ENCODE data around the gene CHST12. TPM values are rescaled to one million over a fixed set of nuclear protein-coding genes. Genes with fewer than 3 reads are reported as not detected.
A peak's percentile ranks its signal among the peaks of the same experiment; 100 is the strongest.

The CHST12 gene
- total RNA-seq, 1 donor from 2014 or later, result 18.5 TPM

DNA sequence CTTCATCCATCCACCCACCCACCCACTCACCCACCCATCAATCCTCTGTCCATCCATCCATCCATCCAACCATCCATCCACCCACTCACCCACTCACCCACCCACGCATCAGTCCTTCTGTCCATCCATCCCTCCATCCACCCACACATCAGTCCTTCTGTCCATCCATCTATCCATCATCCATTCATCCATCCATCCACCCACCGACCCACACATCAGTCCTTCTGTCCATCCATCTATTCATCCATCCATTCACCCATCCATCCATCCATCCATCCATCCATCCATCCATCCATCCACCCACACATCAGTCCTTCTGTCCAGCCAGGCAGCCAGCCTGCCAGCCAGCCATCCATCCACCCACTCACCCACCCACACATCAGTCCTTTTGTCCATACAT lies 88.6 kb downstream of the CHST12 start:
- Histone ChIP-seq H3K27me3 (ENCODE audit: insufficient read depth, low read length) (no peaks in the 10 kb centered on the region), H3K79me2 (ENCODE audit: insufficient read depth, low read length) (no peaks in the 10 kb centered on the region), H3K9me3 (ENCODE audit: insufficient read depth, low read depth, low read length) (no peaks in the 10 kb centered on the region), H3K4me2 (ENCODE audit: low read length) (no peak overlapping the region), H3K27ac (ENCODE audit: low read depth, low read length) (no peak overlapping the region), H3K9ac (ENCODE audit: low read length) (no peak overlapping the region), H3K4me1 (ENCODE audit: insufficient read depth, low read length) (peaks cover 7% of the 10 kb centered on the region), H4K20me1 (ENCODE audit: insufficient read depth, low read length) (no peaks in the 10 kb centered on the region), H3K4me3 (ENCODE audit: insufficient read depth, low read depth, low read length) (no peak overlapping the region), H3K36me3 (ENCODE audit: insufficient read depth, low read length) (no peaks in the 10 kb centered on the region), H2AFZ (ENCODE audit: low read depth, low read length) (no peak overlapping the region)
- no peak for TF ChIP-seq EZH2 (IDR thresholded peaks at IDR 0.05; ENCODE audit: insufficient read depth, low read length)
- TF ChIP-seq, protein P1, sequence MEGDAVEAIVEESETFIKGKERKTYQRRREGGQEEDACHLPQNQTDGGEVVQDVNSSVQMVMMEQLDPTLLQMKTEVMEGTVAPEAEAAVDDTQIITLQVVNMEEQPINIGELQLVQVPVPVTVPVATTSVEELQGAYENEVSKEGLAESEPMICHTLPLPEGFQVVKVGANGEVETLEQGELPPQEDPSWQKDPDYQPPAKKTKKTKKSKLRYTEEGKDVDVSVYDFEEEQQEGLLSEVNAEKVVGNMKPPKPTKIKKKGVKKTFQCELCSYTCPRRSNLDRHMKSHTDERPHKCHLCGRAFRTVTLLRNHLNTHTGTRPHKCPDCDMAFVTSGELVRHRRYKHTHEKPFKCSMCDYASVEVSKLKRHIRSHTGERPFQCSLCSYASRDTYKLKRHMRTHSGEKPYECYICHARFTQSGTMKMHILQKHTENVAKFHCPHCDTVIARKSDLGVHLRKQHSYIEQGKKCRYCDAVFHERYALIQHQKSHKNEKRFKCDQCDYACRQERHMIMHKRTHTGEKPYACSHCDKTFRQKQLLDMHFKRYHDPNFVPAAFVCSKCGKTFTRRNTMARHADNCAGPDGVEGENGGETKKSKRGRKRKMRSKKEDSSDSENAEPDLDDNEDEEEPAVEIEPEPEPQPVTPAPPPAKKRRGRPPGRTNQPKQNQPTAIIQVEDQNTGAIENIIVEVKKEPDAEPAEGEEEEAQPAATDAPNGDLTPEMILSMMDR (IDR thresholded peaks at IDR 0.05; ENCODE audit: insufficient read depth, low read depth, low read length), result no peak
- Mint-ChIP-seq H3K27ac (ENCODE audit: unreplicated experiment) (no peak overlapping the region), H3K9me3 (ENCODE audit: unreplicated experiment) (peaks cover 1% of the 10 kb centered on the region), H3K4me3 (ENCODE audit: unreplicated experiment) (no peak overlapping the region), H3K4me1 (ENCODE audit: low read depth, unreplicated experiment) (peaks cover 2% of the 10 kb centered on the region), H3K27me3 (ENCODE audit: low read depth, unreplicated experiment) (peaks cover 12% of the 10 kb centered on the region), H3K36me3 (ENCODE audit: low read depth, unreplicated experiment) (no peaks in the 10 kb centered on the region)
- DNase-seq (ENCODE audit: low read depth) (no peak), FAIRE-seq (no peak)

DNA sequence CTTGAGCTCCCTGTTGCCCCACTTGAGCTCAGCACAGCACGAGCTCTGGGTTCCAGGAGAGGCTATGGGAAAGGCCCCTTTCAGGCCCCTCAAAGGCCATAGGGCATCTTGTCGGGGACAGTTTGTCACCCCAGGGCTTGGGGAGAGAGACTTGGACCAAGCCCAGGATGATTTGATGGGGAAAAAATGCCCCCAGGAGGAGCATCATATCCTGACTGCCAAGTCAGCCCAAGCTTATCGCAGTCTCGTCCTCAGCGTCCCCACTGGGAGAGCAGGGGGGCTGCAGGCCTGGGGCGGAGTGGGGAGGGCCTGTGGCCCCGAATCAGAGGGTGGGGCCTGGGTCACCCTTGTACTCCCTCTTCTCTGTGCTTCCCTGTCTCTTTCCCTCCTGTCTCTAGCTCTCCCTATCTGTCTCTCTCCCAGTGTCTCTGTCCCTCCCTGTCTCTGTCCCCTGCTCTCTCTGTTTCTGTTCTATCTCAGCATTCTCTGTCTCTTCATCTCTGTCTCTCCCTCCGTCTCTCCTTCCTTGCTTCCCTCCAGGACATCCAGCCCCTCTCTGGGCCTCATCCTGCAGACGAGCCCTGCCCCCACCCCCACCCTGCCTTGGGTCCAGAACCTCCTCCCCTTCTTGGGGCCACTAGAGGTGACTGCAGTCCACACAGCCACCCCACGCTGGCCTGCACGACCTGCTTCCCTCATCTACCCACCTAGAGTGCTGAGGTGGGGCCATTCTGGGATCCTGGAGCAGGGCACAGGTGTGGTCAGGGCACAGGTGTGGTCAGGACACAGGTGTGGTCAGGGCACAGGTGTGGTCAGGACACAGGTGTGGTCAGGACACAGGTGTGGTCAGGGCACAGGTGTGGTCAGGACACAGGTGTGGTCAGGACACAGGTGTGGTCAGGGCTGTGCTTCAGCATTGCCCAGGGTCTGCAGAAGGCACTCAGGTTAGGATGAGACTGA lies 90.1 kb downstream of the CHST12 start:
- no peak for DNase-seq (ENCODE audit: low read depth)
- TF ChIP-seq EZH2 (IDR thresholded peaks at IDR 0.05; ENCODE audit: insufficient read depth, low read length), result no peak
- TF ChIP-seq, protein P1 (IDR thresholded peaks at IDR 0.05; ENCODE audit: insufficient read depth, low read depth, low read length), result no peak
- H3K79me2 ChIP-seq (ENCODE audit: insufficient read depth, low read length), result no peaks in the 10 kb centered on the region
- H3K4me2 ChIP-seq (ENCODE audit: low read length), result peak overlapping the region; percentile 33
- no peak overlapping the region for H3K27ac ChIP-seq (ENCODE audit: low read depth, low read length)
- no peak overlapping the region for H3K9ac ChIP-seq (ENCODE audit: low read length)
- Mint-ChIP-seq H3K9me3 (ENCODE audit: unreplicated experiment) (peaks cover 1% of the 10 kb centered on the region), H3K27ac (ENCODE audit: unreplicated experiment) (no peak overlapping the region), H3K36me3 (ENCODE audit: low read depth, unreplicated experiment) (no peaks in the 10 kb centered on the region), H3K27me3 (ENCODE audit: low read depth, unreplicated experiment) (peaks cover 12% of the 10 kb centered on the region), H3K4me1 (ENCODE audit: low read depth, unreplicated experiment) (peaks cover 2% of the 10 kb centered on the region), H3K4me3 (ENCODE audit: unreplicated experiment) (no peak overlapping the region)
- H3K27me3 ChIP-seq (ENCODE audit: insufficient read depth, low read length), result no peaks in the 10 kb centered on the region
- no peaks in the 10 kb centered on the region for H4K20me1 ChIP-seq (ENCODE audit: insufficient read depth, low read length)
- no peak for FAIRE-seq
- no peaks in the 10 kb centered on the region for H3K36me3 ChIP-seq (ENCODE audit: insufficient read depth, low read length)
- no peaks in the 10 kb centered on the region for H3K9me3 ChIP-seq (ENCODE audit: insufficient read depth, low read depth, low read length)
- peaks cover 9% of the 10 kb centered on the region for H3K4me1 ChIP-seq (ENCODE audit: insufficient read depth, low read length)
- no peak overlapping the region for H3K4me3 ChIP-seq (ENCODE audit: insufficient read depth, low read depth, low read length)
- no peak overlapping the region for H2AFZ ChIP-seq (ENCODE audit: low read depth, low read length)

All from astrocyte (in vitro differentiated cells and primary cell).